HG03457 (cell line): ENCODE data around the gene RAB31.
A peak's percentile ranks its signal among the peaks of the same experiment; 100 is the strongest.

Source experiments
- ATAC-seq: cut with Tn5 transposase; IDR thresholded peaks from one replicate; pipeline ENCODE4 v1.9.1; 2021; ENCODE audit warnings: moderate number of reproducible peaks; ENCODE audit not compliant: unreplicated experiment

Gene RAB31

DNA sequence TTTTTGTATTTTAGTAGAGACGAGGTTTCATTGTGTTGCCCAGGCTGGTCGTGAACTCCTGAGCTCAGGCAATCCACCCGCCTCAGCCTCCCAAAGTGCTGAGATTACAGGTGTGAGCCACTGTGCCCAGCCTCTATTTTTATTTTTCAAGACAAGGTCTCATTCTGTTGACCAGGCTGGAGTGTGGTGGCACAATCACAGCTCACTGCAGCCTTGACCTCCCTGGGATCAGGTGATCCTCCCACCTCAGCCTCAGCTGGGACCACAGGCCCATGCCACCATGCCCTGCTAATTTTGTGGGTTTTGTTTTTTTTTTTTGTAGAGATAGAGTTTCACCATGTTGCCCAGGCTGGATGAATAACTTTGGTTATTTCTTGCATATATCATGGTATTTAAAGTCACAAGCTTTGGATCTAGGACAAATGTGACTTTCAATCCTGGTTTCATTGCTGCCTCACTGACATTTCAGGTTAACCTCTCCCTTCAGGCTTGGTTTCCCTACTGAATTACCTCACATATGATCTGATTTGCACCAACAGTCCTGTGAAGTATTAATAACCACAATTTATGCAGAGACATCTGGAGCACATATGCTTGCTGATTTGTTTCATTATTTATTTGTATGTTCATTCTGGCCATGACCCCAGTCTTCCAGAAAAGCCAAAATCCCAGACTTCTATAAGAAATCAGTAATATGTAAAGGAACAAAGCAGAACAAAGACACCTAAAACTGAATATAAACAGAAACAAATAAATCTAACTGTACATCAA, 17.5 kb upstream of the RAB31 start:
- ATAC-seq, result no peak

DNA sequence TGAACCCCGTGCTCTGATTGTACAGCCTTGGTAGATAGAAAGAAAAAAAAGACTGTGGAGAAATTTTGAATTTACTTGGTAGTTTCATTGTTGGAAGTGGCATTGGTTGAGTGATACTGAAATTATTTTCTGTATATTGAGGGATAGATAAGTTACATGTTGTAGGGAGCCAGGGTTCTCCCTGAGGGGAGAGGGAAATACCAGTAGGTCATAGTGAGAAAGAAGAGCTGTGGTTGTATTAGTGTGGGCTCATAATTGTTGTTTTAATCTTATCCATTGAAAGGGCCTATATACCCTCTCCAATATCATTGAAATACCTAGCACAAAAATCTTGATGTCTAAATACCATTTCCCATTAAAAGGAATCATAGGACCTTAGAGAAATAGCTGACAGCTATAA, 16.9 kb upstream of the RAB31 start:
- peak; percentile 52 for ATAC-seq

DNA sequence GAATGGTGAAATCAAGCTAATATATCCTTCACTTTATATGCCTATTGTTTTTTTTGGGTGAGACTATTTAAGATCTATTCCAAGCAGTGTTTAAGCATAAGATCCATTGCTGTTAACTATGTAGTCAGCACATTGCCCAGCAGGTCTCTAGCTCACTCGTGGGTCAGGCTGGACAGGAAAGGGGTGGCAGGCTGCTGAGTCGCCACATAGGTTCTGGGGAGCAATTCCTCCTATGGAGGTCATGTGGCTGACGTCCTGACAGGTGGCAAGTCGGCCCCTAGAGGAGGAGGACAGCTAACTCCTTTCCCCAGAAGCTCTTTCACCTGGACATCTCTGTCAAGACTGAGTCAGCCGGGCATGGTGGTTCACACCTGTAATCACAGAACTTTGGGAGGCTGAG, 13.9 kb upstream of the RAB31 start:
- ATAC-seq, result no peak

DNA sequence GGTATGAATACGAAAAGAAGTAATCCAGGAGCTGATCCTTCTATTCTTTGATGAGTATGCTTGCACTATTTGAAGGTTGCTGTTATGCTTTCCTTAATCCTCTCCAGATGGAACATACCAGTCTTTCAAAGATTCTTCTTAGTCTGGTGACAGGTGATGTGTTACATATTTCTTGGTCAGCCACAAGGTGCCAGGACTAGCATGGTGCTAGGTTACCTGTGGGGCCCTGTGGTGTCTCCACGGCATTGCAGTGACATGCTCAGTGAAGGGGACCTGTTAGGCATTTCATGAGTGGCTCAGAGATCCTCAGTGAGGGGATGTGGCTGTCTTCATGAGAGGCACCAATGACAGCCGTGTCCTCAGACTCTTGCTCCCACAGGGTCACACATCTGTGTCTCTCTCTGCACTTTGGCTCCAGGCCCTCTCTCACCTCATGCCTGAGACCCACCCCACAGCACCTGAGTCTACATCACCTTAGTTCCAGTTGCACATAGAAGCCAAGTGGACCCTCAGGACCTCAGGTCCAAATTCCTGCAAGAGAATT, 13.1 kb upstream of the RAB31 start:
- ATAC-seq, result no peak

DNA sequence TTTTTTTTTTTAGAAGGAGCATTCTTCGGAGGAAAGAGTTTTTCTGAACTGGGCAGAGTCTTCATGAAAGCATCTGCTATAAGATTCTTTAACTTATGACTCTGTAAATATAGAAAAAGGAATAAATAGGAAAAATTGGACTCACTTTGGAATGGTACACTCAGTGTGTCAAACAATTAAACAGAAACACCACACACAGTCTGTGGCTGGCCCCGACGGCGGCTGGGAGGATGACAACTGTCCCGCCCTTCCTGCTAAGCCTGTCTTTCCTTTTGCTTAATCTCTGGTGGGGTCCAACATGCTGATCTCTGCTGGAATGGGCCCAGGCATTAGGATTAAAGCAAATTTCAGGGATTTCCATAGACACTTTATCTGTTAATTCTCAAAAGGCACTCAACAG, 12.5 kb upstream of the RAB31 start:
- ATAC-seq, result no peak

DNA sequence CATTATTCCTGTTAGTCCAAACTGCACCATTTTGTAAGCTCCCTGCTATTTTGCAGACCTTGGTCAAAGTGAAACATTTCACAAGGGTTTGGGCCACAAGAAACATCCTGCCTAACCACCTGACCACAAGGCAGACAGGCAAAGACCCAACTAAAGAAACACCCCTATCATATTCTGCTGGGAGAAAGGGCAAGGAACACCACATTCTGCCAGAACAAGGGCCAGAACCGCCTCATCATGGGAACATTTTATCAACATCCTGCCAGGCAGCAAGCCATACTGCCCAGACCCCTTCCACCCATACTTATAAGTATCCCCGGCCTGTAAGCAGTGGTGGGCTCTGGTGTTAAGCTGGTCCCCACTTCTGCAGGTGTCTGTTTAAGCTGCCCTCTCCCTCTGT, 12.0 kb upstream of the RAB31 start:
- ATAC-seq, result no peak

DNA sequence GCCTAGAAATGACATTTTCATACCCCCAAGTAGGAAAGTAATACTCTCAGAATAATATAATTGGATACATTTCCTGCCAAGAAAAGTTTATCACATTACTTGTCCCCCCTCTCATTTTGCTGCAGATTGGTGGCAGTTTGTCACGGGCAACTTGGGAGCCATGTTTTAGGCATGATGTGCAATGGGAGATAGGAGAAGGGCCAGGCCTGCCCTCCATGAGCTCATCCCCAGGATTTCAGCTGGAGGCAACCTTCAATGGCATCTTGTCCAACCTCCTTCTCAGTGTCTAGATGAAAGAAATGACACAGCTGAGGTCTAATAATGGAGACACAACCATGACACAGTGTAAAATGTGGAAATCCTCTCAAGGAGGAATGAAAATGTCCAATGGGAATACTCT, 11.4 kb upstream of the RAB31 start:
- no peak for ATAC-seq

DNA sequence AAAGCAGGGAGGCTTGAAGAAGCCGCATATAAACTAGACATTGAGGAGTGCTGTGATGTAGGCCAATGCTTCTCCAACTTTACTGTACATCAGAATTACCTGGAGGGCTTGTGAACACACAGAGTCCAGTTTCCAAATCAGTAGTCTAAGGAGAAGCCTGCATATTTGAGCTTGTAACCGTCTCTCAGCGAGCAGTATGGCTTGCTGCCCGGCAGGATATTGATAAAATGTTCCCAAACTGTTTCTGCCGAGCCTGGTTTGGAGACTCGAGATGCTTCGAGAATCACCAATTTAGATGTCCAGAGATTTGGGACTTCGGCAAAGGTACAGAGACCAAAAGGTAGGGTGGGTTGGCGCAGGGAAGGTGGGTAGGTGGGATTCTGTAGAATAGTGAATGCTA, 11.0 kb upstream of the RAB31 start:
- ATAC-seq, result no peak

DNA sequence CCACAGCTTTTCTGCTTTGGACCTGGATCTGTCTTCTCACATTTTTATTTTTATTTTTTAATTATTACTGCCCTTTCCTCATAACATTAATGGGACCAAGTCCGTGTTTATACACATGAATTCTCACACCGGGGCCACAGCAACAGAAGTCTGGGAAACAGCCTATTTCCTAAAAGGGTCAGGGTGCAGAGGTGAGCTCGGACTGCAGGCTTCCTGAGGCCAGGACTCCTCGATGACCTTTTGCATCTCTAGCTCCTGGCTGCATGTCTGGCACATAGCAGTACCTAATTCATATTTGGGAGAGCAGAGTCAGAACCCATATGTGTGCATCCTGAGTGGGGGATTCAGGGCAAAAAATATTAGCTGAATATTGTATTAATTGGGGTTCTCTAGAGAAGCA, 9.6 kb upstream of the RAB31 start:
- no peak for ATAC-seq

DNA sequence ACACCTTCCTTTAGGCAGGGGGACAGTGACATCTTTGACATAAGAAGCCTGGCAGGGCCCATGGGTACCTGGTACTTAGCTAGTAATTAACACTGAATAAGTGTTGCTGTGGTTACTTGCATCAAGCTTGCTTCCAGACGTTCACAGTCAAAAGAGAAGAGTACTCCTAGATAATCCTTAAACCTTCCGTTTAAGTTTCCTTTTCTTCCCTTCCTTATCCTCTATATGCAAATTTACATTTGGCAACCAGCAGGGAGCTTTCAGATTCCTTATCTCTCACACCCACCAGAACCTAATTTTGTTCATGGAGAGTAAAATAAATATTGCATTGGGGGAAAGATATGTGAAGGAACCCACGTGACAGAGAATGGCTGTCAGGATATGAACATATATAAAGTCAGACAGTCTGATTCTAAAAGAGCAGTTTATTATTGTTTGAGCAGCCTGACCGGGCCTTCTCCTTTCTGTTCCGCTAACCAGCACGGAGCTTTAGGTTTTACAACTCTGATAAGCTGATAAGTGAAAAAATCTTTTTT, 7.8 kb upstream of the RAB31 start:
- no peak for ATAC-seq

DNA sequence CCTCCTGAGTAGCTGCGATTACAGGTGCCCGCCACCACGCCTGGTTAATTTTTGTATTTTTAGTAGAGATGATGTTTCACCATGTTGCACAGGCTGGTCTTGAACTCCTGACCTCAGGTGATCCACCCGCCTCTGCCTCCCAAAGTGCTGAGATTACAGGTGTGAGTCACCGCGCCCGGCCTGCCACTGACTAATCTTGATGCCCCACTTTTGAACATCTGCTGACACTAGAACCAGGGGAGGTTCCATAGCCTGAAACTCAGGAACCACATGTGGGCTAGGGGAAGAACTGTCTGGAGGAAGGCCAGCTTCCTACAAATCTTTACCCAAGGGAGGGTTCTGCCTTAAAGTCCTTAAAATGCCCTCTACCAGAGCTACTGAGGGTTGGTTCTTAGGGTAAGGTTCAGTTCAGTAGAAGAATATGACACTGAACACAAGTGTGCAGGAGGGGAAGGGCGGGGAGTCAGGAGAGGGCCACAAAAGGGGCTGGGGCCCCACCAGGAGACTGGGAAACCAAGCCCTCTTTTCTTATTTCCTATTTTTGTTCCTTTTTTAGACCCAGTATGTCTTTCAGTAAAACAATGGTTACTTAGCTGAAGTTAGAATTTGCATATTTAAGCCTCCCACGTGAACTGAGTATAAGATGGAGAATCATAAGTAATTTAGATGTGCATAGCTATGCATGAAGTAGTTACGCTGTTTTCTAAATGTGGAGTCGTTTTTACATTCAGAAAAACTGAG, 6.3 kb upstream of the RAB31 start:
- no peak for ATAC-seq

DNA sequence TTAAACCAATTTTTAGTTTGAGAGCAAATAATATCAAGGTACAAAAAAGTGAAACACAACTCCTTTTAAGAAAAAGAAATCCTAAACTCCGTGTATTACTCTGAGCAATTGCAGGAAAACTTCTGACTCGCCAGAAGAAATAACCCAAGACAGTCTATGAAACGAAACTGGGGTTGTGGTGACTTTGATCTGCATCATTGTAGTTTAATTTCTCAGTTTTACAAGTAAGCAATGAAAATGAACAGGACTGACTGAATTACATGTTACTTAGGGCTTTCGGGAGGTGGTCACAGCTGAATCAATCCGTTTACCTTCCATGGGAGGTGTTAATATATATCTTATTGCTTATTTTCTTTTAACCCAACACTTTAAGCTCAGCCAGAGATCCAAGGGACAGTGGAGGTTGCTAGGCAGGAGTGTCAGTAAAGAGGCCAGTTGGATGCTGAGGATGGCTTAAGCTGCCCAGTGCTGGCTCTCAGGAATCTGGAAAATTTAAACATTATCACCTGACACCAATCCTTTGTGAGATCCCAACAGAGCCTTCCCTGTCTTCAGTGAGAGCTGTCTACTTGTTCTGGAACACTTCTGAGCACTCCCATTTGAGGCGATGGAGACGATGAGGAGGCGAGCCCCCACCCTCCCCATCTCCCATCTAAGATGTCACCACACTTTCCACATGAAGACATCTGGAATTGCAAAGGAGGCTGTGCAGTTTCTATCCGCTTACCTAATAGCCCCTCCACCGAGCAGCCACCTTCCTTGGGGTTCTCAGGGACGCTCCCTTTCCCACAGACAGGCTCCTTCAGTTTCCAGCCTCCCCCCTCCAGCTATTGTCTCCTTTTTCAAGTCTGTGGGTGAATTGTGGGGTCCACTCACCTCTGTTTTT, 3.6 kb upstream of the RAB31 start:
- no peak for ATAC-seq

DNA sequence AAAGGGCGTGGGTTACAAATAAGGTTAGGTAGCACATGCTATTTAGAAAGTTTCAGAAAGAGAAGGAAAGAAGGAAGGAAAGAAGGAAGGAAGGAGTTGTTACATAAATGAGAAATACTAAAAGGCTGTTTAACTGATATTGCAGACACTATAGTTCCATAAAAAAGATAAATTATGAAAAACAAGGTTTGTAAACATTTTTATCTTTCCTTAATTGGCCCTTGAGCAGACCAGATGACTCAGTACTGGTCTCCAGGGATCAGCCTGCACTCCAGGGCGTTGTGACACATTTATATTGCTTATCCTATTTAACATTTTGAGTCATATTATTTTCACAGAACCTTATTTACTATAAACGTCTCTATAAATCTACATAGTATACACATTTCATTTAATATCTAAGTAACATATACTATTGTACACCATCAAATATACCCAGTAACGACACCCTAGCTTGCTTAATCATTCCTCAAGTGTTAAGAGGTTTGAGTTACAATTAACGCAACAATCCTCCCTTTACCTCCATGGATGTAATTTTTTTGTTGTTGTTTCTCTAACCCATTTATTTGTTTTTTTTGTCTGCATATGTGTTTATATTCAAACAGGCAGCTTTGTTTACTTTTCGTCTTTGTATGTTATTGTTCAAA, 2.8 kb upstream of the RAB31 start:
- ATAC-seq, result no peak

DNA sequence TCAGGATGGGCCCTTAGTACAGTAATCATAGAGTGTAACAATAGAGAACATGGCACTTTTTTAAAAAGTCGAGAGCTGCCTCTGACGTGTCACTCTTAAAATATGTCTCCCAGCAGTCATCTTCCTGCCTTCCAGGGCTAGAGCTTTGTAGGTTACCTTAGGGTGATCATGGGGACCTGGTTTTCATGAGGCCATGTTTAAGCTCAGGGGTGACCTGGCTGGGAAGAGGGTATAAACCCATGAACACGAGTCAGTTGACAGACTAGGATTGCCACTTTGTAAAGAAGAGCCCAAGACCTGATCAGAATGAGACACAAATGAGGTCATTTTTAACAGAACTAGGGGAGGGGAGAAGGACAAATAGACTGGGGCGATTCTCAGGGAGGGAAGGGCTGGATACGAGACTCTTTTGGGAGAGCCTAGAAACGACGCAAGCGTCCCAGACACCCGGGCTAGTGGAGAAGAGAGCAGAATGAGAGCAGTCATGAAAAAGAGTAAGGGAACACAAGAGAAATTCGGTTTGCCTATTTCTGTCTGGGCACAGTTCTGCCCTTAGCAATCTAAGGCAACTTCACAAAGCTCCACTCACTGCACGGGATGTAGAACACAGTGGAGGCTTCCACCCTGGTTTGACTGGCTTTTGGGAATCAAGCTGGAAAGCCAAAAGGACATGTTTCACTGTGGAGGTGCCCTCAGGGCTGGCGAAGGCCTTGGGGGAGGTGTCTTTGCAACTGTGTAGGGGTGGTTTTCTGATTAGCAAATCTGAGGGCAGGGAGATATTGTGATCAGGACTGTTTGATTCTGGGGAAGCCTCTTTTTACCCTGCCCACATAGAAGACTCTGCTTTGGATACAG, 1.8 kb upstream of the RAB31 start:
- no peak for ATAC-seq

DNA sequence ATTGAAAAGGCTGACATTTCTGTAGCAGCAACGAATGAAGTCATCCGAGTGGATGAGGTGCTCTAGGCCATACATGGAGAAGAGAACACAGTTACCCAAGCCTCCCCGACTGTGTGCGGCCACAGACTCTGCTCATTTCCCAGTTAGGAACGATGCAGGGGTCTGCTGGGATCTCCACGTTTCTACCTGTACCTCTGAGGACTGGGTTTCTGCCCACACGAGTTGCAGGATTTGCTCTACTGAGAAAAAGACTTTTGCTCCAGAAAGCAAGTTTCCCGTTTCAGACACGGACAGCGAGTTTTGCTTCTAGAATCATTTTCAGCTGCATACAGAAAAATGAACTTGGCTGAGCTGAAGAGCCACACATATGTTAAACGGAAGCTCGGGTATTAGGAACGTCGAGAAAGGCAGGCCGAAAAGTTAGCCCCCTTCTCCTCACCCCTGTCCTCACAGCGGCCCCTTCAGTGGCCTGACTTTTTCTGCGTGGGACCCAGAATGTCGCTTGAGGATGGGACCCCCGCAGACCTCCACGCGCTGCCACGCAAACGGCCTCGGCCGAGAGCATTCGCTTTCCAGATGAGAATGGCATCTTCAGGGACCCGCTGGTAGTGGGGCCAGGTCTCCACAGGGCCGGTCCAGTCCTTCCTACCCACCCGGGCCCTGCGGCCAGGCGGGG, 582 bp upstream of the RAB31 start:
- ATAC-seq, result no peak

DNA sequence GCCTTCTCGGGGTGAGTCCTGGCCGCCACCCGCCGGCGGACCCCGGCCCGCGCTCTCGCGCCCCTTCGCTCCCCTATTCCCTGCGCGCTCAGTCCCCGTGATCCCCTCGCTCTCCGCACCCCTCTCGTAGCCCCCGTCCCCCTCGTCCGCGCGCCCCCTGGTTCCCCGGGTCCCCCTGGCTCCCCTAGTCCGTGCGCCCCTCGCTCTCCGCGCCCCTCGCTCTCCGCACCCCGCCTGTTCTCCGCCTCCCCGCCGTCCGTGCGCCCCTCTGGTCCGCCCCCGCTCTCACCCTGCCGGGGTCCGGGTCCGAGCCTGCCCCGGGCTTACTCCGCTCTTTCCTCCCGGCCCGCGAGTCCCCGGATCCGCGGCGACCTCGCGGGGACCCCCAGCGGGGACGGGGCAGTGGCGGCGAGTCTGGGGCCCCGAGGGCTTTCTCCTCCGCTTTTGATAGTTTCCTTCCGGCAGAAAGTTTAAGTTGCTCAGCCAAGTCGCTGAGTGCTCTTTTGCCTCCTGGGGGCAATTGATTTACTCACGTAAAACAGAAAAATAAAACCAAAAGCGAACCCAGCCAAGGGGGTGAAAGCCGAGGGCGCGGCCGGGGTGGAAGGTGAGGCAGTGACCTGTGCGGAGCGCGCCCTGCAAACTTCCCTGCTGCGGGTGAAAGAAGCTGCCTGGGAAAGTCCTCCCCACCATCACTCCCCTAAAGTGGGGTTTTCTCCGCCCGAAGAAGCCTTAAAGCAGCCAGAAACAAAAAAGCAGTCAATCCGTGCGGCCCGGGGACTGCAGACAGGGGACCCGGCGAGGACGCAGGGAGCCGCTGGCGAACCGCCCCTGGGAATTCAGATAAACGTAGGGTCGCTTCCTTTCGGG, 568 bp downstream of the RAB31 start:
- no peak for ATAC-seq

DNA sequence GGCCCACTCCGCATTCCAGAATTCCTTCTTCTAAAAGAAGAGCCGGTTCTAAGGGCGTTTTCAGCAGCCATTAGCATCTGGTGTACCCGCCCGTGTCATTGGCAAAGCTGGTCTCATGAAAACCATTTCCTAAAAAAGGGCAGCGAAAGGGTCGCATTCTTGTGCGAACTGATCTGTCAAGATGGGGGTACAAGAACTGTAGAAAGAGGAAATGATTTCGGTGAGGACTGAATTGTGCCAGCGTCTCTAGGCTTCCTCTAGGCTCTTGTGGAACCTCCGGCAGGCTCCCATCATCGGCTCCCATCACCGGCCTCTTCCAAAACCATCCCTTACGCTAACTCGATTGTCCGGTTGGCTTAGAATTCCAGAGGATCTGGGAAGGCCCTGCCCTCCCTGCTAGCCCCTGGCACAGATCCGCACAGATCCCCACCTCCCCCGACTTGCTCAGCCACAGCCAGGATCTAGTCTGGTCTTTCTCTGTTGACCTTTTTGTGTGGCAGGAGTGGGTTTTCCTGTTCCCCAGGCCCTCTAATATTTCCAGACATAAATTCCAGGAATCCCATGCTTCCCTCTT, 1.3 kb downstream of the RAB31 start:
- ATAC-seq, result no peak

DNA sequence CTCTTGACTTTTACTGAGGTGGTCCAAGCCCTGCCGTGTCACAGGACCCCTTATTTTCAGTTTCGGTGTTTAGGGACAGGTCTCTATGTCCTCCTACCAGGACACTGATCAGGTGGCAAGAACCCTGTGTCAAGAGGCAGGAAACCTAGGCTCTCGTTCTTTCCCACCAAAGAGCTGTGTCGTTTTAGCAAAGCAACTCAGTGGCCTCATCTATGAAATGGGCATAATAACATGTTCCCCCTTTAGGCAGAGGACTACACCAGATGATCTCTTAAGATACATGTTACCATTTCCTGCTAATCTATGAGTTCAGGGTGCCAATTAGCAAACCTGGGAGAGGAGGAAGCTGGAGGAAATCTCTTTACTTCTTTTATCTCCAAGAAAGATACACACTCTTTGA, 1.9 kb downstream of the RAB31 start:
- no peak for ATAC-seq
